NCI-H446 (cell line): ENCODE results near the gene INPP5F.
"Not testable (repeated sequence)": the region's sequence is repeated elsewhere in the genome, so short reads cannot be mapped to it uniquely, and the experiment has no call there.

ENCODE experiments used
- DNase-seq, 2 experiments: peaks; one replicate each; lab custom pipeline; 2025; lab: John Stamatoyannopoulos, UW

The INPP5F gene

DNA sequence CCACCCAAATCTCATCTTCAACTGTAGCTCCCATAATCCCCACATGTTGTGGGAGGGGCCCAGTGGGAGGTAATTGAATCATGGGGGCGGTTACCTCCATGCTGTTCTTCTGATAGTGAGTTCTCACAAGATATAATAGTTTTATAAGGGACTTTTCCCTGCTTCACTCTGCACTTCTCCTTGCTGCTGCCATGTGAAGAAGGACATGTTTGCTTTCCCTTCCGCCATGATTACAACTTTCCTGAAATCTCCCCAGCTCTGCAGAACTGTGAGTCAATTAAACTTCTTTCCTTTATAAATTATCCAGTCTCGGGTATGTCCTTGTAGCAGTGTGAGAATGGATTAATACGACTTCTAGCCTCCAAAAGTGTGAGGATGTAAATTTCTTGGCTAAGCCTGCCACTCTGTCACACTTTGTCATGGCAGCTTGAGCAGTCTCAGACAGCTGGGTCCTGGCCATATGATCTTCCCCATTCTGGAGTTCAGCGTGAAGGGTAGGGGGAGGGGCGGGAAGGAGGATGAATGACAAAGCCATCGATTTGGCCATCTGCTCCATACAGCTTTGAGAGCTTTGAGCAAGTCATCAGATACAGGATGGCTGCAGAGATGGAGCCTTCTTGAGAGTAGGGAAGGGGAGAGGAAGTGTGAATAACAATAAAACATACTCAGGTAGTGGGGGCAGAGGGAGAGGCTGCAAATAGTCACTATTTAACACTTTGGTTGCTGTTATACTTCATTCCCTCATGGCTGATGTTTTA is 19.1 kb upstream of the INPP5F start:
- DNase-seq, result peak in 1 of 2 experiments; percentile 8

DNA sequence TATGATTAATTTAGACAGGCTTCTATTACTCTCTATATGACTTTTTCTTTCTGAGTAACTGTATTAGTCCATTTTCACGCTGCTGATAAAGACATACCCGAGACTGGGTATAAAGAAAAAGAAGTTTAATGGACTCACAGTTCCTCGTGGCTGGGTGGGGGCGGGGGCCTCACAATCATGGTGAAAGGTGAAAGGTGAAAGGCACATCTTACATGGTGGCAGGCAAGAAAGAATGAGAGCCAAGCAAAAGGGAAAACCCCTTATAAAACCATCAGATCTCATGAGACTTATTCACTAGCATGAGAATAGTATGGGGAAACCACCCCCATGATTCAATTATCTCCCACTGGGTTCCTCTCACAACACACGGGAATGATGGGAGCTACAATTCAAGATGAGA is 18.5 kb upstream of the INPP5F start:
- DNase-seq, result not testable (repeated sequence)

DNA sequence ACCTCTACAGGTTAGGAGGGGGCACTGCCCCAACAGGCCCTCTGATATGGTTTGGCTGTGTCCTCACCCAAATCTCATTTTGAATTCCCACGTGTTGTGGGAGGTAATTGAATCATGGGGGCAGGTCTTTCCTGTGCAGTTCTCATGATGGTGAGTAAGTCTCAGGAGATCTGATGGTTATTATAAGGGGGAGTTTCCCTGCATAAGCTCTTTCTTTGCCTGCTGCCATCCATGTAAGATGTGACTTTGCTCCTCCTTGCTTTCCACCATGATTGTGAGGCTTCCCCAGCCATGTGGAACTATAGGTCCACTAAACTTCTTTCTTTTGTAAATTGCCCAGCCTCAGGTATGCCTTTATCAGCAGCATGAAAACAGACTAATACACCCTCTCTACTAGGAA is 14.9 kb upstream of the INPP5F start:
- DNase-seq, result not testable (repeated sequence)

DNA sequence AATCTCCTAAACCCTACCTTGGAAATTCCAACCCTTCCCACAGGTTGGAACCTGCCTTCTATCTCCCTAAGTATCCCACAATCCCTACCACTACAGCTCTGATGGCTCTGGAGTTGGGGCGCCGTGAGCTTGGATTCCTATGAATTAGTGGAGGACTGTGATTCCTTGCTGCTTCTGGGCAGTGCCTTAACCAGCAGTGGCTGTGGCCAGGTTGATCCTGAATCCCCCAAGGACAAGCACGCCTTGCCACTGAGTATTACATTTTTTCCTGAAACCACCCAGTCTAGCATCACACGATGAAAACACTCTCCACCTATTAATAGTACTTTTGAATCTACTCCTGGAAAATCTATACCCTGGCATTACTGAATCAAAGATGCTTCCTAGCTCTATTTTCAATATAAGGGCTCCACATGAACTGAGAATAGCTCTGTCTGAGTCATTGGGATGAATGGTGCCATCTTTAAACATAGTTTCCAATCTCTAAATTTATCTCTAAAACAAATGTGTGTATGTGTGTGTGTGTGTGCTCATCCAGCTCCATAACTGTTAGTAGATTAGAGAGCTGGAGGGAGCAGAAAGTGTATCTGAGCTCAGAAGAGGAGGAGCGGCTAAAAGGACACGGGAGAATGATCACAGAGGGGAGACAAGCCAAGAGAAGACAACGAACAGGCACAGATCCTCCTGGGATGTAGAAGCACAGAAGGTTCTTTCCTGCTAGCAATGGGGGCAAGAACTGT is 11.9 kb upstream of the INPP5F start:
- DNase-seq, result no peak

DNA sequence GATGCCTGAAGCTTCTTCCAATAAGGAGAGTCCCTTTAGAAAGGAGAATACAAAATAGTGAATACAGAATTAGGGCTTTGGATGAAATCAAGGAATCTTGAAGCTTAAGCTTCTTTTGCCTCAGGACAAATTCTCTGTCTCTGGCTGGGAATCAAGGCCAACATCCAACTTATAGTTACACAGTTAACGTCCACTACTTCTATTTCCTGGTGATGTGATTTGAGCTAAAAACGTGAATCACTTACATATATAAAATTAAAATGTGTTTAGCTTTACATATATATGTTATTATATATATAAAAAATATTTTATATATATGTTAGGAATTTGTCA is 11.4 kb upstream of the INPP5F start:
- no peak for DNase-seq

DNA sequence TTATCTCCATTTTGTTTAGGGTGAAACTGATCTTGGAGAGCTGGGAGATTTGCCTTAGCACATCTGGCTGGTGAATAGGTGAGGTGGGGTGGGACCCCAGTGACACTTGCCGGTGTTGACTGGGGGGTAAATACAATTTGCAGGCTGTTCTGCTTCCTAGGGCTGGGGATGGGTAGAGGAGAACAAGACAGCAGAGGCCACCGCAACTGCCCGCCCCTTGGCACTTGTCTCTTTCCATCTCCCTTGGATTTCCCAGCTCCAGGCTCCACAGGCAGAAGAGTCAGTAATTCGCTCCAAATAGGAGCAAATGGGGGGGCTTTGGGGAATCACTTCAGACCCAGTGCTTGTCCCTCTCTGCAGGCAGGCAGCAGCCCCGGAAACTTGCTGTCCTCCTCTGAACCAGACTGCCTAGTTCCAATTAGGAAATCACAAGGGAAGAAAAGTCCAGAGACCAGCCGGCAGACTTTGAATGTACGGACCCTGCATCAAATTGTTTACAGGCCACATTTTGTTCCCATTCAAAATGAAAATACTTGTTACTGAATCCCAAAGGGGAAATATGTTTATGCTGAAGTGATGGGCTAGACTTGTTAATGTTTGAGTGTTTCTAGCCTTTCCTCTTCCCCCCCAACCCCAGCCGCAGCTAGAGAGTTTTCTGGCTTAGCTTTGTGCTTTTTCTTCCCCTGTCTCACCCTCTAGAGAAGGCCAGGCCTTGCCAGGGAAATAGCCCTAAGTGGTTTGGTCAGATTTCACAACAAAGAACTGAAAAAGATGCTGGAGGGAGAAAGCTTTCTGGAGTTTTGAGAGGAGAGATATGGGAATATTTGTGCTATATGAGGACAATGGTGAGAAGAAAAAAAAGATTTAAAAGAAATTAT is 10.0 kb upstream of the INPP5F start:
- no peak for DNase-seq

DNA sequence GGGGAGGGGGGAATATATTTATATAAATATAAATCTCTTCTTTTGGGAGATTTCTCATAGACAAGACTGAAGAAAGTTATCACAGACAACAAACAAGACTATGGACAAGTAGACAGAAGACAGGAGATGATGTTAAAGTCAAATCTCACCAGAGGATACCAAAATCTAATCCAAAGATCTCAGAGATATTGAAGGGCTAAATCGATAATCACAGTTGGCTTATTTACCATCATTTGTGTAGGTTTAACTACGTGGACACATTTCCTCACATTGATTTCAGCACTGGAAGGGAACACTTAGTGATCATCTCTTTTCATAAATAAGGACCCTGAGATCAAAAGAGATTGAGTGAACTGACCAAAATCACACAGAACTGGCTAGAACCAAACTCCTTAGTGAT is 2.7 kb upstream of the INPP5F start:
- DNase-seq, result no peak

DNA sequence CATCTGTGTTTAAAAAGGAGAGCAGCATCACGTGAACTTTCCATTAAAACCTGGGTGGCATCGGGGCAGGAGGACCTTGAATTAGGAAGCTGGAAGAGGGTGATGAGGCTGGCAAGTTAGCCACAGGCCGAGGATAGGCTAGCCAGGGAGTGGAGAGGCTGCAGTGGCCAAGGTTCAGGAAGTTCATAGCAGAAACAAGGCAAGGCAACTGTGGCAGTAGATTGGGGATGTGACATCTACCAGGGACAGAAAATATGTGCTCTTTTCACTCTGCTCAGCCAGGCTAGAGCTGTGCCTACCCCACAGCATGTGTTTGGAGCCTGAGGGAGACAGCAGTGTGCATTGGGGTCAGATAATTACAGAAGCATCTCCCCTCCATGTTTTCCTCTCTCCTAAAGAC is 2.2 kb upstream of the INPP5F start:
- no peak for DNase-seq

DNA sequence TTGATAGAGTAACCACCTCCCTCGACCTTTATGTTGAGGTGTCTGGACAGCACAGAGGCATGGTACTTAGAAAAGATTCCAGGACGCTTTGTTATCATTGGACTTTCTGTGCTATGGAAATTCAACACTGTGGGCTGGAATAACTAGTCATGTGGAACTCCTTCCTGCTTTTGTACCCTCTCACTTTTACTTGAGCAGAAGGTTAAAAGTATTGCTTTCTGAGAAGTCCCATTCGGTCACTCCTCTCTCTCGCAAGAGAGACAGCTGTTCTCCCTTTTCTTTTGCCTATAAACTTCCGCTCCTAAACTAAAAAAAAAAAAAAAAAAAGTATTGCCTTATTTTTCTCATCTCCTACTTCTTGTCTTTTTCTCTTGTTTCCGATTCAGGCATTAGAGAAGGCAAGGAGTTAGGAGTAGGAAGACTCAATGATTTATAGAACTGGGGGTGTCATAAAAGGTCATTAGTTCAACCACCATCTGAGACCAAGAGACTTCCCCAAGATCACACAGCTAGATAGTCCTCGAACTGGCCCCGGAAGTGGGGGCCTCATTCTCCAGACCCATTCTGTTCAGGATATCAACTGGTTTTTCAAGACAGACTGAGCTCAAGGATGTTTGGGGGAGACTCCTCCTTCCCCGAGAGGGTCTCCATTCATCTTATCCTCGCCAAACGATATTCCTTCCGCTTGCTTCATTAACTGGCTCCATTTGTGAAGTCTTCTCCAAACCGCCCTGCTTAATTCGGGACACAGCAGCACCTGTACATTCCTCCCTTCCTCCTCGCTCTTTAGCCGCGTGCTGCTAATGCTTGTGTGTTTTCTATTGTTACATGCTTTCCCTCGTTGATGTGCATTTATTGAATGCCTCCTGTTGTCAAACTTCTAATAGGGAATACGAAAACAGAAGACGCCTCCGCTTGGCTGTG is 995 bp upstream of the INPP5F start:
- DNase-seq, result no peak

DNA sequence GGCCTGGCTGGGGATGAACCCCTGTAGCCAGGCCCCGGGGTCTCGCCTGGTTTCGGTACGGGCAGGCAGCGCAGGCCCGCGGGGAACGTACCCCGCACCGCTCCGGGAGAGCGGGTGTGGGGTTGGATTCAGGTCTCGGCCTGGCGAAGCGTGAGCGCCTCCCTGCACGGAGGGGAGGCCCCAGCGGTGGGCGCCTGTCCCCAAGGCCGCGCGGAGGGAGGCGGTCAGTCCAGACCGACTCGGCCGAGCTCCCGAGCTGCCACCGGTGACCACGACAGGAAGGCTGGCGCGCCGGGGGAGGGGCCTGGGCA is 378 bp upstream of the INPP5F start:
- DNase-seq, result no peak

DNA sequence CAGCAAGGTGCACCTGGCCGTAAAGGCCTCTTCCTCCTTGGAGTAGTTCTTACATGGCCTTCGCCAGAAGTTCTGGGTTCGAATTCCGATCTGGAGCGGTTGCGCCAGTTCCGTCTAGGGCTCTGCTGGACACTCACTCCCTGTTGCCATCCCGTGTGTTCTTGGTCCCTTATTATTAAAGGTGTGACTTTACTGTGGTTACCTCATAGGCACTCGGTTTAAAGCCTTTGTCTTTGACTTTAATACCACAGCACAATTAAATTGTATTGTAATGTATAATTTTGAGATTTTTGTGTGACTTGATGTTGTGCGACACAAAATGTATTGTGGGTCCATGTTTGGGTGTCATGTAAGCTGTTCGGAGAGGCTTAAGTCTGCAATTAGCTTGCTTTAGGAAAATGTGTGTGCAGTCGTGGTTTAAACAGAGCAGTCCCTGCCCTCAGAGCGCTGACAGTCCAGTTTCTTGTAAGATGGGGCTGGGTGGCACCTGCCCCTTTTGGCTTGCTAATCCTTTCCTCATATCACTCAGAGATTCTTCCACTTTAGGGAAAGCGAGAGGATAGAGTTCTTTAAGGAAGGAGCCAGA is 919 bp downstream of the INPP5F start:
- no peak for DNase-seq

DNA sequence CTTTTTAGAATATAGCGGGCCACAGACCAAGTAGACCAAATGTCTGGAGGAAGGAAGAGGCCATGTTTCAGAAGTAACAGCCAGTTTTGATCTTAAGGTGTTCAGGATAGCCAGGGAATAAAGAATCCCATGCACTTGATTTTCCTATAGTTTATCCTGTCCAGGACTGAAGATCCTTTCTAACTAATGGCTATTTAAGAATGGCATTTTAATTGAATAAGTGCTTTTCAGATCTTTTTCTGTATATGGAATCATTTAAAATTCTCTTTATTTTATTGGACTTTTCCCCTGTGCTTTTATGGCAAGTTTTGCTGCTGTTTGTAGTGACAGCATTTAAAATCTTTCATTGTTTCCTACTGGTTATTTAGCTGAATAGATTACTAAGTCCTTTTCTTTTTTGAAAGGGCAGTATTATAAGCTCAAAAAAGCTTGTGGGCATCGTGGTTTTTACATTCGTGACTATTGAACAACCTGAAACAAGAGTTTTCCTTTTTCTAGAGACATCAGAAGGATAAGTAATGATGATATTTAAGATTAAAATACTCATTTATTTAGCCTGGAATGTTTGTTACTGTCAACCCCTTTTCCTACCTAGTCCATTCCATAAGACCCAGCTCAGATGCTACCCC is 2.4 kb downstream of the INPP5F start:
- no peak for DNase-seq

DNA sequence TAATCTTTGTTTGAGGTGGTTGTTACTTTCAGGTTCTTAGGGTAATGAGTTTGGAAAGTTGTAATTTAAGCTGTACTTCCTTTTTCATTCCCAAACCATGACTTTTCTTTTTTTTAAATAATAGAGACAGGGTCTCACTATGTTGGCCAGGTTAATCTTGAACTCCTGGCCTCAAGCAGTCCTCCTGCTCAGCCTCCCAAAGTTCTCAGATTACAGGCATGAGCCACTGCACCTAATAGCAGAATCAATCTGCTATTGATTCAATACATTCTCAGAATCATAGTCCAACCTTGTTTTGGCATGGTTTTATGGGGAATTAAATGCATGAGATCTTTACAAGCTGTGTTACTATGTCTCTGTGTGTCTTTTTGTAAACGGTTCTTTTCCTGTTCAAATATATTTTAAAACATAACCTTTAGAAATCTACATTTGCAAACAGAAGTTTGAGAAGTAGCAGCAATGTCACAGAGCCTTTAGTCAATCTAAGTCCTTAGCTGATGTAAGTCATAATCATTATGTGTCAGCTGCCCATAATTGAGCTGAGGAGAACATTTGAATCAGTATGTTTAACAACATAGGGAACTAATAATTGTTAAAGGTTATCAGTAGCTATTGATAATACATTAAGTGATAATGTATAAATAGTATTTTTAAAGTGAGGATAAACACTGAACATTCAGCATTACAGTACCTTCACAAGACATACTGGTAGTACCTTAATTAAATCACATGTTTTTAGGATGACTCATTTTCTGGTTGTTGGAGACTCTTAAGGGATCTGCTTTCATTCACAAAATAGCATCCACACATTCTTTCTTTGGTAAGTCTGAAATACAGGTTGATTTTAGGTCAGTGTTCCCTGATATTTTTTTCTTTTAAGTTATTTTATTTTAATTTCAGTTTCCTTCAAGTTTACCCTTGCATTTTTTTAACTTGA is 8.8 kb downstream of the INPP5F start:
- DNase-seq, result no peak

DNA sequence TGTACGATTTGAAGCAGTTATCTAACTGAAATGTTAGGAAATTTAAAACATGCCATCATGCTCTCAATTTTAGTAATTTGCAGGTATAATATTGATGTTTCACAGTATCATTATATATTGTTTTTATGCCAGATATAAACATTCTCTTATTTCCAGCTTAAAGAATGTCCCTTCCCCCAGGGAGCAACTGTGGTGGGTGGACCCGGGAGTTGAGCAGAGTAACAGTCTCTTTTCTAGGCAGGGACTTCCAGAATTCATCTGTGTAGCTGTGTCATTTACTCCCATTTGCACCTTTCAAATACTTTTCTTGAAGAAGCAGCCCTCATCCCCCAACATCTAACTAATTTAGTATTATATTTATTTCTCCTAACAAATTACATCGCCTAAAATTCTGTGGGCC is 9.6 kb downstream of the INPP5F start:
- no peak for DNase-seq

DNA sequence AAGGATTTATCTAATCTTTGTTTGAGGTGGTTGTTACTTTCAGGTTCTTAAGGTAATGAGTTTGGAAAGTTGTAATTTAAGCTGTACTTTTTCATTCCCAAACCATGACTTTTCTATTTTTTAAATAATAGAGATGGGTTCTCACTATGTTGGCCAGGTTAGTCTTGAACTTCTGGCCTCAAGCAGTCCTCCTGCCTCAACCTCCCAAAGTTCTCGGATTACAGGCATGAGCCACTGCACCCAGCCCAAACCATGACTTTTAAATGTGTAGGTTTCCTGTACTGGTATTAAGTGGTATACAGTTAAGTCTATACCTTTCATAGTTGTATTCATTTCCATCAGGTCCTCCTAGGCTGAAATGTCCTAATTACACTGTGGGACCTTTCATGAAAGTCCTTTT is 10.4 kb downstream of the INPP5F start:
- DNase-seq, result no peak

DNA sequence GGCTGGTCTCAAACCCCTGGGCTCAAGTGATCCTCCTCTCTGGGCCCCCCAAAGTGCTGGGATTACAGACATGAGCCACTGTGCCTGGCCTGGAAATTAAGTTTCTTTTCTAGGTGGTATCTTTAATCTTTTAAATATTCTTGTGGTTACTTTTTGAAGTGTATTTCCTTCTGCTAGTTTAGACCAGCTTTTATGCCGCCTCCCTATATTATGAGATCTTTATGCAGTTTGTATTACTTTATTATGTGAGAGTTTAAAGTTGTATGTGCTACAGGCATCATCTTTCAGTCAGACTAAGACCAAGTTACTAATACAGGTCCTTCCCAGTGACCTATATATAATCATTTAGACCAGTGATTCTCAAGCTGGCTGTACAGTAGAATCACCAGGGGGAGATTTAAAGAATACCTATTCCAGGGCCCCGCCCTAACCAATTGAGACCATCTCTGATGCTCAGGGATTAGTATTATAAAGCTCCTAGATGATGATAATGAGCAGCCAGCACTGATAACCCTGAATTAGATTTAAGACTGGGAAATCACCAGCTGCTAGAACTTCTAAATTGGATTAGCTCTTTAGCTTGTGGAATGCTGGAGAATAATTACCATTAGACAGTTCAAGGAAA is 11.3 kb downstream of the INPP5F start:
- no peak for DNase-seq

DNA sequence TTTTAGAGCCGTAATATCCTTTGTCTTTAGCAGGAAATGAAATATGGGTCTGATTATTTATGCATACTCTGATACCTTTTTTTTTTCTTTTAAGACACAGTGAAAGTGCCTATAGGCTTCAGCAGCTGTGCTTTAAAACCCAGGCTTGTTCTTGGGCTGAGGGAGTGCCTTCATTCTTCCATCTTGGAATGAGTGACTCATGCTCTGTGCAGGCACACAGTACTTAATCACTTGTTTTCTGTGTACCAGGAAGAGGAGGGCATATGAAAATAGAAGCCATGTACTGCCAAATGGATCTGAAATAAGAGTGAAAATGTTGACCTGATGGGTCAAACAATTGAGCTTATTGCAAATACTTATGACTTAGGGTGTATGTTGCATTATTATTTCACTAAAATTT is 12.0 kb downstream of the INPP5F start:
- DNase-seq, result no peak

DNA sequence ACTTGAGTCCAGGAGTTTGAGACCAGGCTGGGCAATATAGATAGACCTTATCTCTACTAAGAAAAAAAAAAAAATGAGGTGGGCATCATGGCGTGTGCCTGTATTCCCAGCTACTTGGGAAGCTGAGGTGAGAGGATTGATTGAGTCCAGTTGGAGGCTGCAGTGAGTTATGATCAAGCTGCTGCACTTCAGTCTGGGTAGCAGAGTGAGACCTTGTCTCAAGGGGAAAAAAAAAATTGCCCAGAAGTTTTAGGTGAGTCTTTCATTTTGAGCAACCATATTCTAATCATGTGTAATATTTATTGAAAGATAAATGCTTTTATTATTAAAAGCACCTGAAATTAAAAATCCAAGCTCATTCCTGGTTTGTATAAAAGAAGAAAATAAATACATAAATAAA is 13.1 kb downstream of the INPP5F start:
- no peak for DNase-seq

DNA sequence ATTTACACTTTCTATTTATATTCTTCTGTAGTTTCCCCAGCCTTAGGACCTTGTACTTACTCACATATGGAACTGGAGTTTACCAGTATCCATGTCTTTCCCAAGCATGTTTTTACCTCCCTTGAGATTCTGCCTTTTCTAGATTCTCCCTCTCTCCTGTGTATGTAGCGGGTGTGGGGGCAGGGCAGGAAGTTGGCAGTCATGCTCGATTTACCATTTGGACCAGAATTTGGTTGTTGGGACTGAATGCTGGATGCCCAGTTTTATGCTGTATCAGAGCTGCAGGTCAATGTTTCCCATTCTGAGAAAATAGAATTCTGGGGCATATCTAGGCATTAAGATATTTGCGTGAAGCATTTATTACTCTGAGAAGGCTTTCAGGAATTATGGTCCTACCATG is 14.2 kb downstream of the INPP5F start:
- no peak for DNase-seq
